DMS153 treated with DMSO at 0.1 percent for 48 hours (cell line): ENCODE results near the gene KIF4A.
"Not testable (repeated sequence)": the region's sequence is repeated elsewhere in the genome, so short reads cannot be mapped to it uniquely, and the experiment has no call there.

Experiments used
- DNase-seq: peaks from one replicate; lab custom pipeline; 2025; ENCODE audit not compliant: unreplicated experiment; lab: John Stamatoyannopoulos, UW

KIF4A gene

GRCh38 chrX:70360366-70360765 lies 70.5 kb downstream of the KIF4A start:
- DNase-seq: no peak

DNA sequence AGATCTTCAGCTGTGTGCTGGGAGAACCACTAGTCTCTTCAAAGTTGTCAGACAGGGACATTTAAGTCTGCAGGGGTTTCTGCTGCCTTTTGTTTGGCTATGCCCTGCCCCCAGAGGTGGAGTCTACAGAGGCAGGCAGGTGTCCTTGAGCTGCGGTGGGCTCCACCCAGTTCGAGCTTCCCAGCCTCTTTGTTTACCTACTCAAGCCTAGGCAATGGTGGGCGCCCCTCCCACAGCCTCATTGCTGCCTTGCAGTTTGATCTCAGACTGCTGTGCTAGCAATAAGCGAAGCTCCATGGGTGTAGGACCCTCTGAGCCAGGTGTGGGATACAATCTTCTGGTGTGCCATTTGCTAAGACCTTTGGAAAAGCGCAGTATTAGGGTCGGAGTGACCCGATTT lies 78.8 kb downstream of the KIF4A start:
- DNase-seq: not testable (repeated sequence)

- no peak for DNase-seq
These were observed 96.3 kb downstream of the KIF4A start for GRCh38 chrX:70386235-70386634.

- no peak for DNase-seq
These were observed 109.0 kb downstream of the KIF4A start for GRCh38 chrX:70398899-70399298.

- DNase-seq: not testable (repeated sequence)
These were observed 110.3 kb downstream of the KIF4A start for GRCh38 chrX:70400181-70400580.

DNA sequence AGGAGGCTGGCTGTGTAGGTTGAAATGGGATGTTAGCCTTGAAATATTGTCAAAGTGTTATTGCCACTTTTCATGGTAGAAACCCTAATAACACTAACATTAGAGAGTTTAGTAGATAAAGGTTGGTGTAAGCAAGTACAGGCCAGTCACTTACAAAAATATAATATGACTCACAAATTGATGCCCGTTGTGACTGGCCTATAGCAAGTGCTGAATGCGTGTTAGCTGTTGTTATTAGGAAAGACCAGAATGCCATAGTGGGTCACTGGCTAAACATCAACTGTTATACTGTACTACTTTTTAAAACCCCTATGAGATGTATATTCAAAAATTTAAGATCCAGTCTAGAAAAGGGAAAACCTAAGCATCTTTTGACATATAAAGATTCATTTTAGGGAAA lies 112.8 kb downstream of the KIF4A start:
- no peak for DNase-seq

DNA sequence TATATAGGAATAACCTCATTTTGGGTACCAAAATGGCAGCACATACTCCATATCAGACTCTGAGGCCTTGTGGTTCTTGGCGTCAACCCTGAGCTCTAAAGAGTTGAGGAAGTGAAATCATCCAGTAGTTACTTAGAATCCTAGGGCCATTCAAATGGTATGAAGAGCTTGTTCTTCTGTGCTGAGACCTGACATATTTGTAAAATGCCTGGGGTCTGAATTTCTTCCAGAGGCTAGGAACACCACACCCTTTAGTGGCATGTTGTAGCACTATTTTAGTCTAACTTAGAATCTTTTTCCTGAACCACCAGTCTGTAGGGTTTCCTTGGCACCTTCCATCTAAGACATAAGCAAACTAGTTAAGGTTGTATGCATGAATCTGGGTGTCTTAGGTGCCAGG lies 115.1 kb downstream of the KIF4A start:
- no peak for DNase-seq

- DNase-seq: no peak
These were observed 121.0 kb downstream of the KIF4A start for GRCh38 chrX:70410921-70411320.

- DNase-seq: no peak
These were observed 121.6 kb downstream of the KIF4A start for GRCh38 chrX:70411475-70411874.

DNA sequence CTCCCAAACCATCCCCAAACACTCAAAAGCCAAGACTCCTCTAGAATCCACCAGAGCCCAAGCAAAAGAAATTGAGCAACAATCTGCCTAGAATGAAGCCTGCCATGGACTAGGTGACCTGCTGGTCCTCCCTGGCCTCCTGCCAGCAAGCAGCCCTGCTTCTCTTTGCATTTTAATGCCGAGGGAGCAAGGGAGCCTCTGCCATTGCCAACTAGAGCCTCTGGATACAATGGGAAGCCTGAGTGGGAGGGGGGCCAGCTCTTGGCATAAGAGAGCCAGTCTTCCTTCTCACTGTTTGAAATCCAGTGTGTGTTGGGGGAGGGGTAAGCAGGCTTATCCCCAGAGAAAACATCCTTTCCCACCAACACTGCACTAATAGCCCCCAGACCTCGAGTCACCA lies 131.7 kb downstream of the KIF4A start:
- no peak for DNase-seq

DNA sequence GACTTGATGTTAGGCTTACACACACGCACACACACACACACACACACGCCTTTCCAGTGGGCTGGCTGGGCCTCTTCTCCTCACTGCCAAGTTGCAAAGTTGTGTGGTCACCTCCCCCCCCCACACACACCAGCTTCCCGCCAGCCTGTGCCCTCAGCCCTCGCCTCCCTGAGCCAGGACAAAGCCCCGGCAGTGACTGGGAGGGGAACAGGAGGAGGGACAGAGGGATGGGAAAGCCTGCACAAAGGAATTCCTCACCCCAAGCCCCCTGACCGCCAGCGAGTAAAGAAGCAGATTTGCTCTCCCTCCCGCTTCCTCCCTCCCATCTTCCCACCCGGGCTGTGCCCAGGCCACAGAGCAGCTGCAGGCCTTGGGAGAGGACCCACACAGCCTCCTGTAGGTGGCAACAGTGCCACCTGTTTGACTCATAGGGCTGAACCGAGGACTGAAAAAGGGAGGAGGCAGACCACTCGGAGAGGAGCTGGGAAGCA lies 133.0 kb downstream of the KIF4A start, which contains the start of gene GDPD2:
TSS of gene GDPD2 (plus strand) at position 464 of the 491 bp plus-strand sequence. CDS start 1,671 bp downstream, outside the sequence.
- peak; percentile 0 for DNase-seq

GRCh38 chrX:70423936-70424675 lies 134.2 kb downstream of the KIF4A start:
- no peak for DNase-seq

DNA sequence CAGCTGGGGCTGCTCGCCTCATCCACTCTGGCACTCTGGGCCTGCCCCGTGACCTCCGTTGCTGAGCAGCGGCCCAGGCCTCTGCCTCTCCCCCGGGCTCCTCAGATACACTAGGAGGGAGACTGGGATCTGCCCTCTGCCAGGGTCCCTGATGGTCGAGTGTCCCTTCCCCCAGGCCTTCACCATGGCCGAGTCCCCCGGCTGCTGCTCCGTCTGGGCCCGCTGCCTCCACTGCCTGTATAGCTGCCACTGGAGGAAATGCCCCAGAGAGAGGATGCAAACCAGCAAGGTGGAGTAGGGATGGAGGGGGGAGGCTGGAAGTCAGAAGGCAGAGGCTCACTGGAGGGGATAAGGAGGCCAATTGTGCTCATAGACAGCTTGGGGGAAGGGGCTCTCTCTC lies 134.9 kb downstream of the KIF4A start:
- no peak for DNase-seq

DNA sequence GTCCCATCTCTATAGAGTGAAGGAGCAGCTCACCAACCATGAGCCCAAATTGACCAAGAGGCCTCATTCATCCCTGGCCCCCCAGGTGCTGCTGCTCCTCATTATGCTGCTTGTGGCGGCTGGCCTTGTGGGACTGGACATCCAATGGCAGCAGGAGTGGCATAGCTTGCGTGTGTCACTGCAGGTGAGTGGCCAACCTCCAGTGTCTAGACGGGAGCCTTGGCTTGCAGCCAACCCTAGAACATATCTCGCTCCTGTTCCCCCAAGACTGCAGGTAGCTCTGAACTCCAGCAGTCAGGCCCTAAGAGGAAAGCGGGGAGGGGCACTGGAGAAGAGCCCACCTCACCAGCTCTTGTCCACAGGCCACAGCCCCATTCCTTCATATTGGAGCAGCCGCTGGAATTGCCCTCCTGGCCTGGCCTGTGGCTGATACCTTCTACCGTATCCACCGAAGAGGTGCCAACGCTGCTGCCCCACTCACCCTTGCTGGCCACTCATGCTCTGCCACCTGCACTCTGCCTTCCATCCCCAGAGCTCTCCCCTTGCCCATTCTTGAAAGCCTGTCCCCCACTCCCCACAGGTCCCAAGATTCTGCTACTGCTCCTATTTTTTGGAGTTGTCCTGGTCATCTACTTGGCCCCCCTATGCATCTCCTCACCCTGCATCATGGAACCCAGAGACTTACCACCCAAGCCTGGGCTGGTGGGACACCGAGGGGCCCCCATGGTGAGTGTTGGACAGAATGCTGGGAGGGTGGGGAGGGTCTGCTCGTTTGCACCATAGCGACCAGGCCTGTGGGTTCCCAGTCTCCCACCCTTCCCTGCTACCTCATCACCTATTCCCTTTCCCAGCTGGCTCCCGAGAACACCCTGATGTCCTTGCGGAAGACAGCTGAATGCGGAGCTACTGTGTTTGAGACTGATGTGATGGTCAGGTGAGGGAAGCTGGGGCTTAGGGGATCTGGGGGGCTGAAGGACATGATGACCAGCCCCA lies 136.7 kb downstream of the KIF4A start:
- no peak for DNase-seq

GRCh38 chrX:70427365-70427764 lies 137.5 kb downstream of the KIF4A start:
- DNase-seq: no peak

DNA sequence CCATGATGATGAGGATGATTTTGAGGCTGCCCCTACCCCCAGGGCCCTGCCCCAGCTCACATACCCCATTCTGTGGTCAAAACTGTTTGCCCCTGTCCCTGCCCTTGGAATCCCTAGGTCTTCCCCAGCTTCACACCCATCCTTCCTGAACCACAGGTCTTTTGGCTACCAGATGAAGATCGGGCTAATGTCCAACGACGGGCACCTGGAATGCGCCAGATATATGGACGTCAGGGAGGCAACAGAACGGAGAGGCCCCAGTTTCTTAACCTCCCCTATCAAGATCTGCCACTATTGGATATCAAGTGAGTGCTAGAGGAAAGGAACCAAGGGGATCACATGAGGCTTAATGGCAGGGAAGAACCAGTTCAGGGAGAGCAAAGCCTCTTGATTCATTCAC lies 139.9 kb downstream of the KIF4A start:
- DNase-seq: no peak

DNA sequence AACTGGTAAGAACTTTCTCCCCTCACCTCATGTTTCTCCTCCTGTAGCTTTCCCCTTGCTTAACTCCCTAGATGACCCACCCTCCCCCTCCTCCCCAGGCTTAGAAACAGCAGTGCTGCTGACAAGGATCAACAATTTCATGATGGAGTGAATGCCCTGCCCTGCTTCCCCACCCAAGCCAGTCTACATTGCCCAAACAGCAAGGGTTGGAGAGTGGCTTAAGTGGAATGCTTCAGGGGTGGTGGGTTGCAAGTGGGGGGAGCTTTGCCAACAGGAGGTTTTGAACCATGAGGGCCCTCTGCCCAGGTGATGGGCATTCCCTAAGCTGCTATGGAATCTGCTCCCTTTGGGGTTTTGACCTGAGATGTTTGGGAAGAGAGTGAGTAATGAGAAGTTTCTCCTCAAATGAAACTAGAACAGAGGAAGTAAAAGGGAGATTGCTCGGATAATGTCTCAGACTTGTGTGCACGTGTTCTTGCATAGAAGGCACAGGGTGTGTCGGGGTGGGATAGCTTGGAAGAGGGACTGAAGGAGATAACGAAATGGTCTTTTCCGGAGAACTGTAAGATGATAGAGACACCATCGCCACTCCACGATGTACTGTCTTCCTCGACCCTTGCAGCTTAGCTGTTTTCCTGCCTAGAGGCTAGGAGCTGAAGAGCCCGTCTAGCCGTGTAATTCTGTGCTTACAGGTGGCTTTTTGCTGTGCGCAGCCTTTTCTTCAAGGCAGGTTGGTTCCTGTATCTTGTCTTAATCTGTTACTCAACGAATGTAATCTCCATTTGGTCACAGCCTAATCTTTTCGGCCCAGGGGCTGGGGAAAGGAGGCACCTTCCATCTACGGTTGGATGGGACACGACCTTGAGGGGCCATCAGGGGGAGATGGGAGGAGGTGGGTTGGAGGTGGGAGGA lies 143.3 kb downstream of the KIF4A start:
- no peak for DNase-seq

GRCh38 chrX:70433848-70434351 lies 144.0 kb downstream of the KIF4A start:
- DNase-seq: peak; percentile 27

DNA sequence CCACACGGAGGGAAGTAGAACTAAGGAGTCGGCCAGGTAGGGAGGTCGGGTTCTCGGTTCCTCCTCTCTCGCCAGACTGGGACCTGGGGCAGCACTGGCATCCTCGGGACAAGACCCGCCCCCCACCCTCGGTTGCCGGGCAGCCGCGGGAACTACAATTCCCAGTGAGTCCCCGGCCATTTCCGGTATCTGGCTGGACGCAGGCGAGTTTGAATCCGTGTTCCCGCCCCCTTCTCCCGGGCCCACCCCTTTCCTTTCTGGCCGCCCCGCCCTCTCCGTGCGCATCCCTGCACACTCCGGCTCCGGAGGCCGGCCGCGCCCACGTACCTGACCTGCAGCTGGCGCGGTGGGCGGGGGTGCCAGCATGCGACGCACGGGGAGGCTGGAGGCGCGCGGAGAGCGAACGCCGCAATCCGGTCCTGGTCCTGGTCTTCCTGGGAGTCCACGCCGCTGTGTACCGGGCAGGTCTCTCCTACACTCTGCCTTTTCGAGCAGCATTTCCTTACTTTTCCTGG lies 144.5 kb downstream of the KIF4A start:
- DNase-seq: peak; percentile 61

GRCh38 chrX:70434914-70435586 lies 145.1 kb downstream of the KIF4A start:
- no peak for DNase-seq
